Skeletal muscle satellite cell (primary cell): Measurements from ENCODE around the gene PCNX3.

Experiments used
- H3K27me3 ChIP-seq: 2 replicates; pipeline ENCODE4 v1.7.0; 2013; ENCODE audit warnings: low read length; ENCODE audit not compliant: control insufficient read depth, insufficient read depth
- H3K36me3 ChIP-seq: 2 replicates; pipeline ENCODE4 v1.7.0; 2013; ENCODE audit warnings: mild to moderate bottlenecking, control low read depth, low read length; ENCODE audit not compliant: insufficient read depth
- H3K4me1 ChIP-seq: 2 replicates; pipeline ENCODE4 v1.7.0; 2013; ENCODE audit warnings: low read length; ENCODE audit not compliant: control insufficient read depth, insufficient read depth
- H3K4me2 ChIP-seq: 2 replicates; pipeline ENCODE4 v1.7.0; 2013; ENCODE audit warnings: mild to moderate bottlenecking, low read length
- H3K4me3 ChIP-seq: 2 replicates; pipeline ENCODE4 v1.7.0; 2013; ENCODE audit warnings: low read length
- H3K9ac ChIP-seq: 2 replicates; pipeline ENCODE4 v1.7.0; 2013; ENCODE audit warnings: mild to moderate bottlenecking, low read depth, low read length, moderate library complexity
- H3K9me3 ChIP-seq: replicated peaks from 2 replicates; pipeline ENCODE4 v1.7.0; 2013; ENCODE audit warnings: mild to moderate bottlenecking, control low read depth, low read length

PCNX3 gene

GRCh38 chr11:65593518-65594414, 21.8 kb upstream of the PCNX3 start:
- H3K4me3 ChIP-seq, result no peak overlapping the region
- H3K4me1 ChIP-seq, result peaks cover 8% of the 10 kb centered on the region
- peak overlapping the region; percentile 53 for H3K4me2 ChIP-seq
- H3K36me3 ChIP-seq, result peaks cover 23% of the 10 kb centered on the region
- H3K9ac ChIP-seq, result no peak overlapping the region
- H3K9me3 ChIP-seq, result no peaks in the 10 kb centered on the region
- H3K27me3 ChIP-seq, result no peaks in the 10 kb centered on the region

GRCh38 chr11:65595131-65595530, 20.4 kb upstream of the PCNX3 start:
- peaks cover 27% of the 10 kb centered on the region for H3K36me3 ChIP-seq
- no peak overlapping the region for H3K9ac ChIP-seq
- no peak overlapping the region for H3K4me2 ChIP-seq
- H3K4me3 ChIP-seq, result no peak overlapping the region
- H3K9me3 ChIP-seq, result no peaks in the 10 kb centered on the region
- H3K27me3 ChIP-seq, result no peaks in the 10 kb centered on the region
- peaks cover 8% of the 10 kb centered on the region for H3K4me1 ChIP-seq

- H3K36me3 ChIP-seq, result peaks cover 27% of the 10 kb centered on the region
- H3K4me2 ChIP-seq, result no peak within 1 kb of the TSS
- H3K9me3 ChIP-seq, result no peaks in the 10 kb centered on the region
- H3K27me3 ChIP-seq, result no peaks in the 10 kb centered on the region
- peaks cover 8% of the 10 kb centered on the region for H3K4me1 ChIP-seq
- H3K9ac ChIP-seq, result no peak within 1 kb of the TSS
- H3K4me3 ChIP-seq, result no peak within 1 kb of the TSS
These were observed 19.9 kb upstream of the PCNX3 start, which contains the start of gene KCNK7 for GRCh38 chr11:65595543-65596281. Gene KCNK7 (minus strand): TSS chr11:65595800. CDS start chr11:65595772, 28 bp downstream.

DNA sequence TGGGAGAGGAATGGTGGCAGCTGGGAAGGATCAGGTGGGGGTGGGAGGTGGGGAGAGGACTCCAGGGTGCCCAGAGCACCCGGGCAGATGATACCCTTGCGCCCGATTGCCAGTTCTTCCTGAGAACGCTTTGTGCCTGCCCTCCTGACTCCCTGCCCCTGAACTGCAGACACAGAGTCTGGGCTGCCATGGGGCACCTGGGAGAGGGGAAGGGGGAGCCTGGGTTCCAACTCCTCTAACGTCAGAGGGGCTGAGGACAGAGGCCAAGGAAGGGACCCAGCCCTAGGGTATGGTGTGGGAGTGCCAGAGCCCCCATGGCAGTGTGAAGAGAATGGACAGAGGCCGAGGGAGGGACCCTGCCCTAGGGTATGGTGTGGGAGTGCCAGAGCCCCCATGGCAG, 19.1 kb upstream of the PCNX3 start:
- H3K9me3 ChIP-seq, result no peaks in the 10 kb centered on the region
- no peaks in the 10 kb centered on the region for H3K27me3 ChIP-seq
- H3K4me1 ChIP-seq, result peaks cover 8% of the 10 kb centered on the region
- H3K4me3 ChIP-seq, result no peak overlapping the region
- no peak overlapping the region for H3K4me2 ChIP-seq
- no peak overlapping the region for H3K9ac ChIP-seq
- peaks cover 29% of the 10 kb centered on the region for H3K36me3 ChIP-seq

DNA sequence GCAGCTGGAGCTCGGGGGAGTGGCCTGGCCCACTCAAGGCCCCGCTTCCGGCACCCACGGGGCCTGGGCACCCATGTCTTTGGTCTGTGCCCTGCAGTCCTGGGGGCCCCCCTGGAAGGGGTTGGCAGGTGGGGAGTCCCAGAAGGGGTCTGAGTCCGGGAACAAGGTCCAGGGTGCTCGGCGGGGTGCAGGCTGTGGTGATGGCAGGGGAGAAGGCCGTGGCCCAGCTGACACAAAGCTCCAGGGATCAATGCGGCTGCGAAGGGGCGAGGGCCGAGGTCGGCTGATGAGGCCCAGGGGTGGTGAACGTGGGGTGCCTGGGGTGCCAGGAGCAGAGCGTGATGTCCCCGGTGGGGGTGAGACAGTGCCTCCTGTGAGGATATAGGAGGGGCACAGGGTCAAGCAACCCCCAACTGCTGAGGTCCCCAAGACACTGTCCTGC, 17.3 kb upstream of the PCNX3 start:
- Histone ChIP-seq H3K4me3 (no peak overlapping the region), H3K4me1 (peaks cover 5% of the 10 kb centered on the region), H3K27me3 (no peaks in the 10 kb centered on the region), H3K9me3 (no peaks in the 10 kb centered on the region), H3K4me2 (no peak overlapping the region), H3K36me3 (peaks cover 20% of the 10 kb centered on the region), H3K9ac (no peak overlapping the region)

GRCh38 chr11:65599216-65599954, 16.2 kb upstream of the PCNX3 start:
- Histone ChIP-seq H3K27me3 (no peaks in the 10 kb centered on the region), H3K9me3 (no peaks in the 10 kb centered on the region), H3K4me1 (no peaks in the 10 kb centered on the region), H3K4me2 (no peak overlapping the region), H3K9ac (no peak overlapping the region), H3K4me3 (no peak overlapping the region), H3K36me3 (peaks cover 26% of the 10 kb centered on the region)

DNA sequence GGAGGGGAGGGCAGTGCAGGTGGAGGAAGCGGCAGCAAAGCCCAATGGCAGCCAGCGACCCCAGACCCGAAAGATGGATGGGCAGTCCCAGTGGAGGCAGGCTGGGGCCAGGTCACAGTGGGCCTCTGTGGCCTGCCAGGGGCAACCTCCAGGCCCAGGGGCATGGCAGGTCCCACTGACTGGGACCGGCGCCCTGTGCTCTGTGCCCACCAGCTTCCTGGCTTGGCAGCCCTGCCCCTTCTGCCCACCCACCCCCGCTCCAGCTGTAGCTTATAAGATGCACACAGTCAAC, 15.7 kb upstream of the PCNX3 start:
- no peaks in the 10 kb centered on the region for H3K4me1 ChIP-seq
- H3K9me3 ChIP-seq, result no peaks in the 10 kb centered on the region
- H3K4me2 ChIP-seq, result no peak overlapping the region
- no peak overlapping the region for H3K9ac ChIP-seq
- H3K27me3 ChIP-seq, result no peaks in the 10 kb centered on the region
- peaks cover 31% of the 10 kb centered on the region for H3K36me3 ChIP-seq
- no peak overlapping the region for H3K4me3 ChIP-seq

DNA sequence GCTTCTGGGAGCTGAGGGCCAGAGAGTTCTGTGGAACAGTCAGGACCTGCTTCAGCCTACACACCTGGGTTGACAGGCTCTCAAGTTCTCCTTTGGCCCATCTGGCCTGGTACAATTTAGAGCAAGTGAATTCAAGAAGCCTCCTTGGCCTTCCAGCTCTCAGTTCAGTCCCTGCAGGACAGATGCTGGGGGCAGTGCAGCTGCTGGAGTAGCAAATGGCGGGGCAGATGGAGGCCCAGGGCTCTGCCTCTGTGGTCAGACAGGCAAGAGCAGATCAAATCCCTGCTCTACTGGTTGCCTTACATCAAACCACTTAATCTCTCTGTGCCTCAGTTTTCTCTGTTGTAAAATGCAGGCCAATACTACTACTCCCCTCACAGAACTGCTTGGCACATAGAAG, 11.3 kb upstream of the PCNX3 start:
- Histone ChIP-seq H3K4me3 (no peak overlapping the region), H3K9me3 (no peaks in the 10 kb centered on the region), H3K4me2 (no peak overlapping the region), H3K27me3 (no peaks in the 10 kb centered on the region), H3K9ac (no peak overlapping the region), H3K4me1 (peaks cover 16% of the 10 kb centered on the region), H3K36me3 (peaks cover 44% of the 10 kb centered on the region)

GRCh38 chr11:65606876-65607613, 8.5 kb upstream of the PCNX3 start:
- Histone ChIP-seq H3K9me3 (no peaks in the 10 kb centered on the region), H3K4me2 (peak overlapping the region; percentile 84), H3K36me3 (peaks cover 54% of the 10 kb centered on the region), H3K9ac (no peak overlapping the region), H3K27me3 (no peaks in the 10 kb centered on the region), H3K4me3 (peak overlapping the region; percentile 62), H3K4me1 (peaks cover 43% of the 10 kb centered on the region)

DNA sequence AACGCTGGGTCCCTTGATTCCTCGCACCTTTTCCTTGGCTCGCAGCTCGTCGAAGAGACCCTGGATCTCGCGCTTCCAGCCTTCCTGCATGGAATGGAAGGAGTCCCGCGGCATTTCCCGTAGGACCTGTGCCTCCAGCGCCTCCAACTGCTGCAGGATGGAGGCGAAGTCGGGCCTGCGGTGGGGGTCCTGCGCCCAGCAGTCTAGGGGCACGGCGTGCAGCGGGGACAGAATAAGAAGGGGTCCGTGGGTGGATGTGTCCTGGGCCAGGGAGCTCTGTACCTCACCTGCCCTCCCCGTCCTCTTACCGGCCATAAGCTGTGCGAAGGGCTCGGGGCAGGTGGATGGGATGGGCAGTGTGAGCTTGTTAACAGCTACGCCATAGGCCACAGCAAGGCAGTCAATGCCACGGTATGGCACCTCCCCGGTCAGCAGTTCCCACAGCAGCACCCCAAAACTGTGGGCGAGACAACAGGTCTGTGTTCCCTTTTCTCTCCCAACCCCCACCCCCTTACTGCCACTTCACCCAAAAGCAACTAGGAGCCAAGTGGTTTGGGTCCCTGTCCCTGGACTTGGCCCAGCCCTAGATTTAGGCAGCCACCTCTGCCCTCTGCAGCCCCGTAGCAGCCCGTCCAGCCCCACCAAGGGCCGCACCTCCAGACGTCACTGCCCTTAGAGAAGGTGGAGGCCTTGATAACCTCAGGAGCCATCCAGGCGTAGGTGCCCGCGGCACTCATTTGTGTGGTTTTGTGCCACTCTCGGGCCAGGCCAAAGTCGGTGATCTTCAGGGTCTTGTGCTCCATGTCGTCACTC, 7.8 kb upstream of the PCNX3 start:
- peak overlapping the region; percentile 84 for H3K4me2 ChIP-seq
- H3K27me3 ChIP-seq, result no peaks in the 10 kb centered on the region
- no peaks in the 10 kb centered on the region for H3K9me3 ChIP-seq
- peak overlapping the region; percentile 62 for H3K4me3 ChIP-seq
- peaks cover 51% of the 10 kb centered on the region for H3K4me1 ChIP-seq
- no peak overlapping the region for H3K9ac ChIP-seq
- H3K36me3 ChIP-seq, result peaks cover 54% of the 10 kb centered on the region
